Superior temporal gyrus (tissue), 1 donor: ENCODE results near the gene PRSS2.
"Not testable (repeated sequence)": the region's sequence is repeated elsewhere in the genome, so short reads cannot be mapped to it uniquely, and the experiment has no call there.

Source experiments
- DNase-seq: peaks from one replicate; pipeline ENCODE4 v3.0.0-alpha.2; 2016; ENCODE audit errors: extremely low spot score

The PRSS2 gene

GRCh38 chr7:142770661-142771352, at the start of gene PRSS2:
TSS of gene PRSS2 (plus strand) at chr7:142770970. CDS start at chr7:142770983, 13 bp downstream.
- no peak for DNase-seq

GRCh38 chr7:142720986-142721385, 49.8 kb upstream of the PRSS2 start:
- DNase-seq: no peak

DNA sequence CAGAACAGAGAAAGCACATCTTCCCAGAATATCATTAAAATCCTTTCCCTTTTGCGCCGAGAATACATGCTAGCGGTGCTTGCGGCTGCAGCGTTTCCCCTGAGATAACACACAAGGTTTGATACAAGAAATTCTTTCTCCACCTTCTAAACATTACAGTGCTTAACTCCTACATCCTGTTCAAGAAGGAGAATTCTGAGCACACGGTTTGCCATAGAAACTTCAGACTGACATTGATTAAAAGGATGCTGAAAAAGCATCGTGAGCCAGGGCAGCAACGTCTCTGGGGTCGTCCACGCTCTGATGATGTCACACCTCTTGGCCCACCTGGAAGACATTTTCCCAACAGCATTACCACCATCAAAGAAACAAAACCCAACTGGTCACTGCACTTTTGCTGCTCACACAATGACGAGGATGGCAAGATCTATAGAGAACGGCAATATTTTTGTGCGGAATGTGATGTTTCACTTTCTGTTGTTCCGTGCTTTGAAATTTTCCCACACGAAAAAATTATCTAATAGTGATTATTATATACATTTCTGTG, 48.4 kb upstream of the PRSS2 start:
- DNase-seq: no peak

- no peak for DNase-seq
Observed at GRCh38 chr7:142733271-142733670, 37.5 kb upstream of the PRSS2 start.

GRCh38 chr7:142739923-142740492, 30.8 kb upstream of the PRSS2 start:
- no peak for DNase-seq

DNA sequence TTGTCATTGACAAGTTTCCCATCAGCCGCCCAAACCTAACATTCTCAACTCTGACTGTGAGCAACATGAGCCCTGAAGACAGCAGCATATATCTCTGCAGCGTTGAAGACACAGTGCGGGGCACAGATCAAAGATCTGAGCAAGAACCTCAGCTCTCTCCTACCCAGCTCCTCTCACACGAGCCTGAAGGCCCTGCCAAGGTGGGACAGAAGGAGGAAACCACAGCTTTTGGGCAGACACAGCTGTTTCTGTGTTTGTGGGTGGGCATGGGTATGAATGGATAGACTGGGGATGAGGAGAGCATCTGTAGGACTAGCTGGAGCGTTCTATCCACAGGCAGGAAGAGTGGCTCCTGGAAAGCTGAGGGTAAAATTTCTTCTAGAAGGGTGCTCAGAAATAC, 30.0 kb upstream of the PRSS2 start:
- no peak for DNase-seq

GRCh38 chr7:142741932-142742331, 28.8 kb upstream of the PRSS2 start:
- DNase-seq: peak; percentile 16

DNA sequence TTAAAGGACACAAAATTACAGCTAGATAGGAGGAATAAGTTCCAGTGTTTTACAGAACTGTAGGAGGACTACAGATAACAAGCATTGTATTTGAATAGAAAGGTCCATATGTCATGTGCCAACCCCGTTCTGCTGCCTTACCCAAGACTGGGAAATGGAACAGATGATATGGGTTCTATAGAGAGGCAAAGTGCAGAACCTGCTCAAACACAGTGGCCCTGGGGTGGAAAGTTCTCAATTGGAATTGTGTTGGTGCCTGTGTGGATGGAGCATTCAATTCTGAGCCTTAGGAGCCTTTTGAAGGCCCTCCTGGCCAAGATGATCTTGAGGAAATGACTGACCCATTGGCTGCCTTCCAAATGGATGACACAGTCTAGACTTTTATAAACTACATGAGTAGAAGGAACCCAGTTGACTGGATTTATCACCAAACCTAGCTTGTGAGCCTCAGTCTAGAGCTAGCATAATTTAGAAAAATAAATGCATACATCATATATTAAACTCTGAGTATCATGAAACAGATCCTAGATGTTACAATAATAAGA, 25.6 kb upstream of the PRSS2 start:
- no peak for DNase-seq

DNA sequence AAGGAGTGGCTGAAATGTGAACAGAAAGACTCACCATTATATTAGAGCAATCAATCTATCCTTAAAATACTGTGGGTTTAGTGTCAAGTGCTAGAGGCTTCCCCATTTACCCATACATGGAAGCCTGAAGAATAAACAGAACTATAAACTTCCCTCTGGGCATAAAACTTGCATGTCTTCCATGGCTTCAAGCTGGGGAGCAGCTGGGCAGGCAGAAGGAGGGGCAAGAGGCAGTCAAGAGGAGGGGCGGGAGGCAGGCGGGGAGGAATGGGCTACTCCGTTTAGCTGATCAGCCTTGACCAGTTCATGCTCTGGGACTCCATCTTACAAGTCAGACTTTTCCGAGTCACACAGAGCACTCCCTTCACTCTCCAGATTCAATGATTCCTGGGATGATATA, 25.0 kb upstream of the PRSS2 start:
- no peak for DNase-seq

- DNase-seq: no peak
Observed at GRCh38 chr7:142746264-142746663, 24.5 kb upstream of the PRSS2 start.

DNA sequence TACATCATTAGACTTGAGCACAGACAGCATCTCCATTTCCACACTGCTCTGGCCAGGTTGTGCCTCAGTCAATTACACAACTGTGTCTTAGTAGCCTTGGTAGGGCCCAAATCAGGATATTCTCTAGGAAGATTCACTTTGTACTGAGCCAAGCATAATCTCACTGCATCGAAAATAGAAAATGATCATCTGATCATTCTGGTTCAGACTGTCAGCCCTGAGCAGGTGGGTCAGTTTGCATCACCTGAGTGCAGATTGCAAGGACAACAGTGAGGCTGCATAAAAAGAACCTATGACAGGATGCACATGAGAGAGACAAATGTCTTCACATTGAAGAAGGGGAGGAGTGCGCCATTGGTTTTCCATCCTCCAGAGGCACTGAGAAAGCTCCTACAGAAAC, 22.4 kb upstream of the PRSS2 start:
- not testable (repeated sequence) for DNase-seq

DNA sequence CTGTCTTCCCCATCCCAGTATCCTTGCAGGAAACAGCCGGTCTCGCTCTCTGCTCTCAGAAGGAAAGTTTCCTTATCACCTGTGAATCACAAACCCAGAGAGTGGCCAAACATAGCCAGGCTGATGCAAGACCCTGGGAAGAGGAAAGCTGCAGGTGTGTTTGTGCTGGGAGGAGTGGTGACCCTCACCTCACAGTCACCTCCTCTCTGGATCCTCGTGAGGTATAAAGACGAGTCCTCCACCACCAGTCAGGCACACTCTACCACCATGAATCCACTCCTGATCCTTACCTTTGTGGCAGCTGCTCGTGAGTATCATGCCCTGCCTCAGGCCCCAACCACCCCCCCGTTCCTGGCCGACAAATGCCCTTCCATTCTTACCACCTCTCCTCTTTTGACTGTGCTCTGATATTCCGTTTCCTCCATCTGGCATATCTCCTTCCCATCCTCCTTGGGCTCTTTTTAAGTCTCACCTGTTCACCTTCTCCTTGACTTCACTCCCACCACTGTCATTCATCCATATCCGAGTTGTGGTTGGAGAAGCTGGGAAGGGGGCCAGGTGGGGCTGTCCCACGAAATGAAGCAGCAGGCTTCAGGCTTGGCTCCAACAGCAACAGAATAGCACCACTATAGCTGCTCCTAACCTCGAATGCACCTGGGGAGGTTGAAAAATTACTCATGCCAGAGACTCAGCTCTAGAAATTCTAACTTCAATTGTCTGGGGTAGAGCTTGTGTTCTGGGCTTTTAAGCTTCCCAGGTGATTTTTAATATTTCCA, 21.4 kb upstream of the PRSS2 start, which contains the start of gene PRSS1:
Gene PRSS1, plus strand, starts transcription at position 255 of the 776 bp plus-strand sequence. Its CDS starts 13 bp downstream, at position 268.
- DNase-seq: no peak

DNA sequence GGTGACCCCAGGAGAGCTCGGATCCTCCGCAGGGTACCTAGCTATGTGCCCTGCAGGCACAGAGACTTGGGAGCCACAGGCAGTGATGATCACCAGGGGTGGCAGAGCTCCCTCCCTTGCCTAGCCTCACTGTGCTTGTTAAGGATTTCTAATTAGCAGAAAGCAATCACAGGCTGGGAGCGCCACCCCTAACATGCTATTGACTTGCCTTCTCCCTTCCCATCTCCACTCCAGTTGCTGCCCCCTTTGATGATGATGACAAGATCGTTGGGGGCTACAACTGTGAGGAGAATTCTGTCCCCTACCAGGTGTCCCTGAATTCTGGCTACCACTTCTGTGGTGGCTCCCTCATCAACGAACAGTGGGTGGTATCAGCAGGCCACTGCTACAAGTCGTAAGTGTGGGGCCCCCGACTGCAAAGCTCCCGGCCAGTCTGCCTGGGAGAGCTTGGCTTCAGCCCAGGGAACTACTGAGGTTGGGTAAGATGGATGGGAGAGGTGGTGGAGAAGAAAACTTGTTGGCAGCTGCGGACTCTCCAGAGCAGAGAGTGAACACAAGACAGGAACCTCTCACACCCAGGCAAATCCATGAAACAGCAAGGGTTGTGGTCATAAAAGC, 20.3 kb upstream of the PRSS2 start:
- no peak for DNase-seq

DNA sequence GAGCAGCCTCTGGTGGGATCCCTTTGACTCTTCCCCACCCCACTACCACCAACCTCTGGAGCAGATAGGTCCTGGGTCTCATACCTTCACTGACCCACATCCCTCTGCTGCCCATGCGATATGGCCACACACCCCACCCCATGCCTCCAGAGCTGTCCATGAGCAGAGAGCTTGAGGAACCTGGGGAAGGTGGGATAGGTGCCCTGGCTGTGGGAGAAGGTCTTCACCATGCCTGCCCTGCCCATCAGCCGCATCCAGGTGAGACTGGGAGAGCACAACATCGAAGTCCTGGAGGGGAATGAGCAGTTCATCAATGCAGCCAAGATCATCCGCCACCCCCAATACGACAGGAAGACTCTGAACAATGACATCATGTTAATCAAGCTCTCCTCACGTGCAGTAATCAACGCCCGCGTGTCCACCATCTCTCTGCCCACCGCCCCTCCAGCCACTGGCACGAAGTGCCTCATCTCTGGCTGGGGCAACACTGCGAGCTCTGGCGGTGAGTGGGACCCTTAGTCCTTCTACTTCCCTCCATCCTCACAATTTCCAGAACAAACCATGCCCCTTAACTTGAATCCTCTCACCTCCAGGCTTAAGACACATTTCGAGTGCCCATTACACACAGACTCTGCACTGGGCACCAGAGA, 19.1 kb upstream of the PRSS2 start:
- DNase-seq: not testable (repeated sequence)

- no peak for DNase-seq
Observed at GRCh38 chr7:142752376-142753225, 18.2 kb upstream of the PRSS2 start.

- DNase-seq: no peak
Observed at GRCh38 chr7:142753366-142753765, 17.4 kb upstream of the PRSS2 start.

DNA sequence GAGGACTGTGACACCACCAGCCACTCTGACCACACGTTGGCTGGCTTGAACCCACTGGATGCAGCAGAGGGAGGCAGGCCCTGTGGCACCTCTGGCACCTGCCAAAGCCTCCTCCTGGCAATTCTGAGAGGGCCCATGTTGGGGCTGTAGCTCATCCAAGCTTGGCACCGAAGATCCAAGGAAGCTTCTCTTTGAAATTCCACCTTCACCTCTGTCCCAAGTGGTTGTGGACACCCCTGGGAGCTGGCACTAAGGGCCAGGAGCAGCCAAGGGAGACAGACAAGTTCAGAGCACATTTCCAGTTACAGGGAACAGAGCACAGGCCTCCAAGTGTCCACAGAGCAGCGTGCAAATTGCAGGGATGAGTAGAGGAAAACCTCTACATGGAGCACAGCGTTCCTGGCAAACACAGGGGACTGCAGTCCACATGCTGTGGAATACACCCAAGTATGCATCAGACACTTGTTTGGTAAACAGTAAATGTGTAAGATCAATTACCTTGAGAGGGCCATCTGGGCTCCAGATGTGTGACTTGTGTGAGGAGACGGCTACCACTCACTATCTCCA, 16.8 kb upstream of the PRSS2 start:
- DNase-seq: not testable (repeated sequence)

- no peak for DNase-seq
Observed at GRCh38 chr7:142754681-142755575, 15.8 kb upstream of the PRSS2 start.

GRCh38 chr7:142758312-142758711, 12.5 kb upstream of the PRSS2 start:
- not testable (repeated sequence) for DNase-seq
